Stimulated activated CD4-positive, alpha-beta T cell treated with anti-CD3 and anti-CD28 coated beads, Interleukin-4, amount 100 ng/mL, for 4 hours (primary cell): ENCODE results near the gene PLIN5.

ENCODE experiments used
- DNase-seq, 2 experiments: peaks; one replicate each; pipeline ENCODE4 v3.0.0-alpha.2; 2020

PLIN5 gene

DNA sequence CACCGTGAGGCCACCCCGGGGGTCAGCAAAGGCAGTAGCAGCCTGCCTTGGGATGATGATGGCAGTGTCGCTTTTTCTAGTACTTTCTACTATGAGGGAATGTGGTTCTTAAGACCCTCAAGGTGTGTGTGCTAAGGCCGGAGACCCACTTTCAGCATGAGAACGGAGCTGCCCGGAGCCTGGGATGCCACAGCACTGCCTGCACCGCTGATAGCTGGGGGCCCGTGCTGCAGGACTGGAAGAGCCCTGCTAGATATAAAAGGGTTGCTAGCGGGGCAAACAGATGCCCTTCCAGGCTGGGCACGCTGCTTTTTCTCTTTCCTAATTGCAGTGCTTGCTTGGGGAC, 31.2 kb downstream of the PLIN5 start:
- DNase-seq = no peak

DNA sequence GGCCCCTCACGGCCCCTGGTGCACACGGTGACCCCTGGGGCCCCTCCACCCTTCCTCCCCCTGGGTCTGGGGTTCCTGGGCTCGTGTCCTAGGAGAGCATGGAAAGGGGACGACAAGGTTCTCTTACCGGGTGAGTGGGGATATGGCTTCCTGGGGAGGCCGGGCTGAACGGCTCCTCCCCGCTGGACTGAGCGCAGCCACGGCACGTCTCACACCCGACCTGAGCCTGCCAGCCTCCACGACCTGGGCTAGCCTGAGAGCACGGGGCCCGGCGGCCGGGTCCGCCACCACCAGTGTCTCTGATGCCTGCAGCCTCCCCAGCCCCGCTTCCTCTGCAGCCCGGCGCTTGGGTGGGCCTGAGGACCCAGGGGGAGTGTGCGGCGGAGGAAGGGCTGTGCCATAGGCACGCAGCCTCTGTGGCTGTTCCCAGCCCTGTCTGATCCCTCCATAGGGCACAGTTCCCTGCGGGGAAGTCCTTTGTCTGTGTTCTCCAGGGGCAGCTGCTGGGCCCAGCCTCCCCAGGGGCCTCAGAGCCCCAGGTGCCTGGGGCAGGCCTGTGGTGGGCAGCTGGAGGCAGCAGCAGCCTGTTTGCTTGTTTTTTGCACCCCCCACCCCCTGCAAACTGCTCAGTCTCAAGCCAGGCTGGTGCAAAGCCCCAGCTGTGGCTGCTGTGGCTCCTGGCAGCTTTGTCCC, 31.7 kb downstream of the PLIN5 start:
- DNase-seq = no peak

DNA sequence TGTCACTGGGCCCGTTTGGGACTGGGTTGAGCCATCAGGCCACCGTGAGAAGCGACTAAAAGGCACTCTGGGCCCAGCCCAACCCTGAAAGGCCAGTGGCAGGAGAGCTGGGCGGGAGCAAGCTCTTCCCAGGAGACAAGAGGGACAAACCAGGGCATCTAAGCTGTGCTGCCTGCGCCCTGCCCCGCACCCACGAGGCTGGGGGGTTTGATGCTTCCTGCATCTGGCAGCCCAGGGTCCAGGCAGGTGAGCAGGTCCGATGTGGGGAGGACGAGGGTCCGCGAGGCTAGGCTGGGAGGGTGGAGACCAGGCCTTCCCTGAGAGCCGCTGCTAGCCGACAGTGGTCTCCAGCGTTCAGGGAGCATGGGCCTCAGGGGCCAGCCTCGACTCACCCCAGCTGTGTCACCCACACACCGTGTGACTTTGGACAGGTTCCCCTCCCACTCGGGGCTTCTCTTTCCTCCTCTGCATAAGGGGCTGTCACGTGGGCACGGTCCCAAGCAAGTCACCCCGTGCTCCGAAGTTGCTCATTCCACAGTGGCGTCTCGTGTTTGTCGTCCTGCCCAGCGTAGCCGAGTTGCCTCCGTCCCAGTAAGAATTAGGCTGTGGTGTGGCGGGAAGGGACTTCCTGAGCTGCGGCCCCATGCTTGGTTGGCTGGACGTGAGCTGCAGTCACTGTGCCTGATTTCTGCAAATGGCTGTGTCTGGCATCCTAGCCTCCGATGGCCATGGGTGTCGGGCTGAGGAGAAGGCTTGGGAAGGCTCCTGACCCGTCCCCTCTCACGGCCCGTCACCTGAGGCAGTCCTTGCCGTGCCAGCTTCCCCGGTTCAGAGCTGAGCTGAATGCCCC, 32.5 kb downstream of the PLIN5 start:
- no peak for DNase-seq

DNA sequence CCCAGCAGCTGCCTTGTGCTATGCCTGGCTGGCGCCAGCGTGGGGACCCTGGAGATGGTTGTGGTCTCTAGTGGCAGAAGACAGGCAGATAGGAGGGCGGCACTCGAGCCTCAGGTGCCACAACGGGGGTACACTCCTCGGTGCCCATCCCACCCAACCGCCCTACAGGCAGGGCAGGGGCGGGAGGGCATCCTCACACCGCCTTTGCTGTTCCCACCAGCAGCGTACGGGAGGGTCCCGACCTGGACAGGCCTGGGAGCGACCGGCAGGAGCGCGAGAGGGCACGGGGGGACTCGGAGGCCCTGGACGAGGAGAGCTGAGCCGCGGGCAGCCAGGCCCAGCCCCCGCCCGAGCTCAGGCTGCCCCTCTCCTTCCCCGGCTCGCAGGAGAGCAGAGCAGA, 33.3 kb downstream of the PLIN5 start:
- DNase-seq = no peak

DNA sequence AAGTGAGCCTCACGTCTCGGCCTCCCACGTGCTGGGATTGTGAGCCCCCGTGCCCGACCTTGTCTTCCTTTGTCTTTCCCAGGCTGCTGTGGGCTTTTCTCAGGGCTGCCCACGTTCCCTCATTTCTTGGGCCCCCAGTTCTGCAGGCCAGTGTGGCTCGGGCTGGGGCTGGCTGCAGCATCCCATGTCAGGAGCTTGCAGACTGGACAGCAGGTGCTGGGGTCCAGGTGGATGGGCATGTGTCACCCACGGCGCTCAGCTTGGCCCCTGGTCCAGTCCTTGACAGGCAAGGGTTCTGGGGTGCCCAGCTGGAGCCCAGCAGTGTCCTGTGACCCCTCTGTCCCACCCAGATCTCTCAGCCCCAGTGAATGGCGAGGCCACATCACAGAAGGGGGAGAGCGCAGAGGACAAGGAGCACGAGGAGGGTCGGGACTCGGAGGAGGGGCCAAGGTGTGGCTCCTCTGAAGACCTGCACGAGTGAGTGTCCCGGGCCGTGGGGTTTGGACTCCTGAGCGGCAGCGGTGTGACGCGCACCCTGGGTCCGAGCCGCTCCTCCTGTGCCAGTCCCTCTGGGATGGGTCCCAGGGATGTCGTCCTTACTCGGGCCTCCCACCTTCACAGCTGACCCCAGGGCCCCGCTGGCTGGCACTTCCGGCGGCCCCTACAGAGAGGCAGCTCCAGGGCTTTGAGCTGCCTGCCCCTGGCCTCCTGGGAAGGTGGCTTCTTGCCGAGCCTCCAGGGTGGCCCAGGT, 34.0 kb downstream of the PLIN5 start:
- no peak for DNase-seq

DNA sequence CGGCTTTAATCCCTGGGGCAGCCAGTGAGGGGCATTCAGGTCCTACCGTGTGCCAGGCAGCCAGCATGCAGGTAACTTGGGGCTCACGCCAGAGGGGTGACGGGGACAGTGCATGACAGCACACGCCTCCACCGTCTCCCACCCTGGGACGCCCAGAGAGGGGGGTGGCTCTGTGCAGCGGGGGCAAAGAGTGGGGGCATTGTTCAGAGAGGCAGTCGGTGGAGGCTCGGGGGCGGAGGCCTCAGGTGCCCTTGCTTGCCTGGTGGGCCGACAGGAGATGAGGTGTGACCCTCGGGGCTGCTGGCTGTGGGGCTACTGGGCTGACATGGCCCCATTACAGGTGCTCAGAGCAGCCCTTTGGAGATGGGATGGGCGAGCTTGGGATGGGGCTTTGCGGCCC, 35.2 kb downstream of the PLIN5 start:
- no peak for DNase-seq

DNA sequence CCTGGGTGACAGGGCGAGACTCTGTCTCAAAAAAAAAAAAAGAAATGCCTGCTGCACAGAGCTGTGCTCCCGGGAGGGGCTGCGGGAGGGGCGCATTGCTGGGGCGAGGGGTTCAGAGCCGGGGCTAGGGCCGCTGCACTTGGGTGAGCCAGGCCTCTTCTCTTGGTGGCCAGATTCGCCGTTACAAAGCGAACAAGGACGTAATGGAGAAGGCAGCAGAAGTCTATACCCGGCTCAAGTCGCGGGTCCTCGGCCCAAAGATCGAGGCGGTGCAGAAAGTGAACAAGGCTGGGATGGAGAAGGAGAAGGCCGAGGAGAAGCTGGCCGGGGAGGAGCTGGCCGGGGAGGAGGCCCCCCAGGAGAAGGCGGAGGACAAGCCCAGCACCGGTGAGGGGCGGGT, 35.7 kb downstream of the PLIN5 start:
- DNase-seq = no peak

DNA sequence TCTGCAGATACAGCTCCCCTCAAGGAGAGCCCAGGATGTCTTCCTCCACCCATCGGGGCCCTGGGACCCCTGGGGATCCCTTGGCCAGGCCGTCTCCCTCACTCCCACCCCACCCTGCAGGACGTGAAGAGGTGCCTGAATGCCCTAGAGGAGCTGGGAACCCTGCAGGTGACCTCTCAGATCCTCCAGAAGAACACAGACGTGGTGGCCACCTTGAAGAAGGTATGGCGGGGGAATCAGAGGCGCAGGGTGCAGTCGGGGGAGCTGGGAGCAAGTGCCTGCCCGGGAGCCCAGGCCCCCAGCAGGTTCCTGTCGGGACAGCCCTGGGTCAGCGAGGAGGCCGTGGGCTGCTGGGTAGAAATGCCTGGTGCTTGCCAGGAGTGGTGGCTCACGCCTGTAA, 36.3 kb downstream of the PLIN5 start:
- no peak for DNase-seq

DNA sequence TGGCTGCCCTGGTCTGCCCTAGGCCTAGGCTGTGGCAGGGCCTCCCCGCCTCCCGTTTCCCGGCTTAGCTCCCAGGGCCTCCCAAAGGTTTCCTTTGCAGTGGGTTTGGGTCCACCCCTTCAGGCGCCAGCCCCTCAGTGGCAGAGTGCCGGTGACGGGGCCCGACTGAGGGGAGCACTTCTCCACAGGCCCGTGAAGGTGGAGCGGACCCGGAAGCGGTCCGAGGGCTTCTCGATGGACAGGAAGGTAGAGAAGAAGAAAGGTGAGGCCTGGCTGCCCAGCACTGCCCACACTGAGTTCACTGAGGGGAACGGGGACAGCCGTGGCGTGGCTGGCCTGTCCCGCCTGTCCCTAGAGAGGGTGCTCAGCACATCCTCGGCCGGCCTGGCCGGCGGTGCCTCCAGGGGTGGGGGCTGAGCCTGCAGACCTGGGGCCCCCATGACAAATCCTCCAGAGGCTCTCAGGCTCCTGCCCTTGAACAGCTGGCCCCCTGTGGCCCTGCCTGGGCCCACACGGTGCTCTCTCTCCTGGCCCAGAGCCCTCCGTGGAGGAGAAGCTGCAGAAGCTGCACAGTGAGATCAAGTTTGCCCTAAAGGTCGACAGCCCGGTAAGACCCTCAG, 37.1 kb downstream of the PLIN5 start:
- no peak for DNase-seq

DNA sequence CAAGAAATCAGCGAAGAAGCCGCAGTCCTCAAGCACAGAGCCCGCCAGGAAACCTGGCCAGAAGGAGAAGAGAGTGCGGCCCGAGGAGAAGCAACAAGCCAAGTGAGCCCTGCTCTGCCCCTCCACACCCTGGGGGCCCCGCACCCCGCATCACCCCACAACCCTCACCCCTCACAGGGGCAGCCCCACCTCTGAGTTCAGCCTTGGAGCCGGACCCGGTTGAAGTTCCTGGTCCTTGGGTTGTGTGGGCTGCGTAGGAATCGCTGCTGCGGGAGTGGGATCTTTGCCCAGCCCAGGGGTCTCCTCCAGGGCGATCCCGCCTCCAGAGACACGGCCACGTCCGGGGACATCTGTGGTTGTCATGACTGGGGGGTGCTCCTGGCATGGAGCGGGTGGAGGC, 38.7 kb downstream of the PLIN5 start:
- no peak for DNase-seq

DNA sequence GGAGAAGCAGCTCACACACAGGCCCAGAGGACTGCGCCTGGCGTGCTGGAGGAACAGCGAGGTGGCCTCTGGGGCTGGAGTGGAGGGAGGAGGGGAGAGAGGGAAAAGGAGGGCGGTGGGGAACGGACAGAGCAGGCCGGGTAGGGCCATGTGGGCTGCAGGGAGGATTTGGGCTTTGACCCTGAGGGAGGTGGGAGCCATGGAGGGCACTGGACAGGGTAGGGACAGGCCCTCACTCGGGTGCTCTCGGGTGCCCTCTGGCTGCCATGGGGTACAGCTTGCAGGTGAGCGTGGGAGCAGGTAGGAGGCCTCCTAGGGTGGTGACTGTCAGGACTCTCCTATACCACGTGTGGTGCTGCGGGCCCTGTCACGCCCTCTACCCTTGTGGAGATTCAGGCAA, 39.6 kb downstream of the PLIN5 start:
- DNase-seq = no peak

DNA sequence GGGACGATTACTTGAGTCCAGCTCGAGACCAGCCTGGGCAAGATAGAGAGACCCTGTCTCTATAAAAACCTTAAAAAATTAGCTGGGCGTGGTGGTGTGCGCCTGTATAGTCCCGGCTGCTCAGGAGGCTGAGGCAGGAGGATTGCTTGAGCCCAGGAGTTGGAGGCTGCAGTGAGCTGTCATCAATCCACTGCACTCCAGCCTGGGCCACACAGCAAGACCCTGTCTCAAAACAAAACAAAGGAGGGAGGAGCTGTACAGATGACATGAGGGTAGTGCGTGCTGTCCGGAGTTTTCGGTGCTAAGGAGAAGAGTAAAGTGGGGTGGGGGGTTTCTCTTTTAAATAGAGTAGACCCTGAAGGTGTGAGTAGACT, 40.3 kb downstream of the PLIN5 start:
- DNase-seq = no peak

DNA sequence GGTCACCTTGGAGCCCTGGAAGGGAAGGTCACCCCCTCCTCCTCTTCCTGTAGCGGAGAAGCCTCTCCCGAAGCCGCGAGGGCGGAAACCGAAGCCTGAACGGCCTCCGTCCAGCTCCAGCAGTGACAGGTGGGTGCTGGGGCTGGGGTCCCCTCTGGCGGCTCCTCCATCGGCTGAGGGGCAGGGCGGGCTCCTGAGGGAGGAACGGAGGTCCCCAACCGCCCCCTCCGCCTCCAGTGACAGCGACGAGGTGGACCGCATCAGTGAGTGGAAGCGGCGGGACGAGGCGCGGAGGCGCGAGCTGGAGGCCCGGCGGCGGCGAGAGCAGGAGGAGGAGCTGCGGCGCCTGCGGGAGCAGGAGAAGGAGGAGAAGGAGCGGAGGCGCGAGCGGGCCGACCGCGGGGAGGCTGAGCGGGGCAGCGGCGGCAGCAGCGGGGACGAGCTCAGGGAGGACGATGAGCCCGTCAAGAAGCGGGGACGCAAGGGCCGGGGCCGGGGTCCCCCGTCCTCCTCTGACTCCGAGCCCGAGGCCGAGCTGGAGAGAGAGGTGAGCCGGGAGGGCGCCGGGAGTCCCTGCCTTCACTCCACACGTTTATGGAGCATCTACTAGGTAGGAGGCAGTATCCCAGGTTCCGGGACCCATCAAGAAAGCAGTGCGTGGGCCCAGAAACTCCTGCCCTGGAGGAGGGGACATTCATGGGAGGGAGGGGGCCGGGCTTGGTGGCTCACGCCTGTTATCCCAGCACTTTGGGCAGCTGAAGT, 40.9 kb downstream of the PLIN5 start:
- DNase-seq = no peak

DNA sequence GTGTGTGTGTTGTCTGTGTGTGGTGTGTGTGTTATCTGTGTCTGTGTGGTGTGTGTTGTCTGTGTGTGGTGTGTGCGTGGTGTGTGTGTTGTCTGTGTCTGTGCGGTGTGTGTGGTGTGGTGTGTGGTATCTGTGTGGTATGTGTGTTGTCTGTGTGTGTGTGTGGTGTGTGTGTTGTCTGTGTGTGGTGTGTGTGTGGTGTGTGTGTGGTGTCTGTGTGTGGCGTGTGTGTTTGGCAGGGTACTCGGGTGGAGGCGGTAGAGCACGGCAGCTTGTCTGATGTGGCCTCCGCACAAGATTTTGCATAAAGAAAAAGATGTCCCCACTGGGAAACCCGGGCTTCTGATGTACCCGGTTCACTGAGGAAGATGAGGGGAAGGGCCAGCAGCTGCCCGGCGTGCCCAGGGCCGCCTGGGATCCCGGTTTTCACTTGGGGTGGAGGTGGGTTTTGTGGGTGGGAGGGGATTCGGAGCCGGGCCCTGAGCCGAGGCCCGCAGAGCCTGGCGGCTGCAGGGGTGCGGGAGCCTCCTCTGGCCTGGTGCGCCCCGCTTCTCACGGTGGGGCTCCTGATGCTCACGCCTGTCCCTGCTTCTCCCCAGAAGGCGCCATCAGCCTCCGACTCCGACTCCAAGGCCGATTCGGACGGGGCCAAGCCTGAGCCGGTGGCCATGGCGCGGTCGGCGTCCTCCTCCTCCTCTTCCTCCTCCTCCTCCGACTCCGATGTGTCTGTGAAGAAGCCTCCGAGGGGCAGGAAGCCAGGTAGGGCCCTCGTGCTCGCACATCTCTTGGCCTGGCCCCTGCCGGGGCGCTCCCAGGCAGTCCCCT, 41.7 kb downstream of the PLIN5 start:
- no peak for DNase-seq

DNA sequence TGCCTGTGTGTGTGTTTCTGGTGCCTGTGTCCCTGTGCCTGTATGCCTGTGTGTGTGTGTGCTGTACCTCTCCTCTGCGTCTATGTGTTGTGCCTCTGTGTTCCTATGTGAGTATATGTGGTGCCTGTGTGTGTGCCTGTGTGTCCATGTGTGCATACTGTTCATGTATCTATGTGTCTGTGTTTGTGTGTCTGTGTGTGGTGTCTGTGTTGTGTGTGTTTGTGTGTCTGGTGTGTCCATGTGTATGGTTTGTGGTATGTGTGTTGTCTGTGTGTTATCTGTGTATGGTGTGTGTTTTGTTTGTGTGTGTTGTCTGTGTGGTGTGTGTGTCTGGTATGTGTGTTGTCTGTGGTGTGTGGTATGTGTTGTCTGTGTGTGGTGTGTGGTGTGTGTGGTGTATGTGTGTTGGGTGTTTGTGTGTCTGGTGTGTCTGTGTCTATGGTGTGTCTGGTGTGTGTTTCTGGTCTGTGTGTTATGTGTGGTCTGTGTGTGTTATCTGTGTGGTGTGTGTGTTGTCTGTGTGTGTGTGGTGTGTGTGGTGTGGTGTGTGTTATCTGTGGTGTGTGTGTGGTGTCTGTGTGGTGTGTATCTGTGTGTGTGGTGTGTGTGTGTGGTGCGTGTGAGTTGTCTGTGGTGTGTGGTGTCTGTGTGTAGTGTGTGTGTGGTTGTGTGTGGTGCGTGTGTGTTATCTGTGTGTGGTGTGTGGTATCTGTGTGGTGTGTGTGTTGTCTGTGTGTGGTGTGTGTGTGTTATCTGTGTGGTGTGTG, 42.5 kb downstream of the PLIN5 start:
- no peak for DNase-seq

DNA sequence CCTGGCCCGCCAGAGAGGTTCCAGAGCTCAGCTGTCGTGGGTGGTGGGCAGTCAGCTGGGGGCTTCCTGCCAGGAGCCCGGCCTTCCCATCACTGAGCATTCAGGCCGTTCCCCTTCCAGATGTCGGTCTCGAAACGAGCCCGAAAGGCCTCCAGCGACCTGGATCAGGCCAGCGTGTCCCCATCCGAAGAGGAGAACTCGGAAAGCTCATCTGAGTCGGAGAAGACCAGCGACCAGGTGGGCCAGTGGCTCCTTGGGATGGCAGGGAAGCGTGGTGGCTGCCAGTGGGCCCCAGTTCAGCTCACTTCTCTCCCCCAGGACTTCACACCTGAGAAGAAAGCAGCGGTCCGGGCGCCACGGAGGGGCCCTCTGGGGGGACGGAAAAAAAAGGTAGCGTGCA, 43.6 kb downstream of the PLIN5 start:
- DNase-seq = no peak

DNA sequence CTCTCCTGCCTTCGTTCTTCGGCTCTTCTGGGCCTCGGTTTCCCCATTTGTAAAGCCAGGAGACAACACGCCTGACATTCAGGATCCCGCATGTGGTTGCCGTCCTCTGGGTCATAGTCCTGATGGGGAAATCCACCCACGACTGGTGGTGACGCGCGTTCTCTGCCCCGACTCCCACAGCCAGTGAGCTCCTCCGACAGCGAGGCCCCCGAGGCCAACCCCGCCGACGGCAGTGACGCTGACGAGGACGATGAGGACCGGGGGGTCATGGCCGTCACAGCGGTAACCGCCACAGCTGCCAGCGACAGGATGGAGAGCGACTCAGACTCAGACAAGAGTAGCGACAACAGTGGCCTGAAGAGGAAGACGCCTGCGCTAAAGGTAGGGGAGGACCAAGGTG, 46.5 kb downstream of the PLIN5 start:
- DNase-seq = no peak

DNA sequence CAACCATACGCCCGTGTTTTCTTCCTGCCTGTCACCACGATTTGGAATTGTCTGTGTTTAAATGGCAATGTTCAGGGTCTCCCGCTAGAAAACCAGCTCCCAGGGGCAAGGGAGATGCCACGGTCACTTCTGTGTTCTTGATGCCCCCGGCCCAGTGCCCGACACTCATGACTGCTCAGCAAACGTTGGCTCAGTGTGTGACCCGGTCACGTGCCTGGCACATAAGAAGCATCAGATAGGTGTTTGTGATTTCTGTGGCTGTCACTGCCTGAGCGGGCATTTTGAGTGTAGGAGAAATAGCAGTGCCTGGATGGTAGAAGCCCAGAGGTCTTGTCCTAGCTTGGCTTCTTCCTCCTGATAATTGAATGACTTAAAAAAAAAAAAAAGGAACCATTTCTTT, 47.5 kb downstream of the PLIN5 start:
- DNase-seq = no peak

DNA sequence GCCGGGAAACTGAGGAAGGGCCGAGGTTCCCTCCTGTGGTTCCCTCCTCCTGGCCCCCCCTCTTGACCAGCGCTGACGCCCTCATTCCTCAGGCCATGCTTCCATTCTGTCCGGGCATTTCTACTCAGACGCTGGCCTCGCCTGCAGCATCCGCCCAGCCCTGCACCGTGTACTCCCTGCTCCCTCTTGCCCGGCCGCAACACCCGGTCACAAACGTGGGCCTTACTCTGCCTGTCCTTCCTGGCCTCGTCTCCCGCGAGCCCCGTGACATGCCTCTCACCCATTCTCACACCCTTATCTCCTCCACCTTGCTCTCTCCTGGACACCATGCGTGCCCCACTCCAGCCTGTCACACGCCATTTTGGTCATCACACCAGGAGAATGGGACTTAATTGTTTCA, 51.6 kb downstream of the PLIN5 start:
- DNase-seq = no peak

DNA sequence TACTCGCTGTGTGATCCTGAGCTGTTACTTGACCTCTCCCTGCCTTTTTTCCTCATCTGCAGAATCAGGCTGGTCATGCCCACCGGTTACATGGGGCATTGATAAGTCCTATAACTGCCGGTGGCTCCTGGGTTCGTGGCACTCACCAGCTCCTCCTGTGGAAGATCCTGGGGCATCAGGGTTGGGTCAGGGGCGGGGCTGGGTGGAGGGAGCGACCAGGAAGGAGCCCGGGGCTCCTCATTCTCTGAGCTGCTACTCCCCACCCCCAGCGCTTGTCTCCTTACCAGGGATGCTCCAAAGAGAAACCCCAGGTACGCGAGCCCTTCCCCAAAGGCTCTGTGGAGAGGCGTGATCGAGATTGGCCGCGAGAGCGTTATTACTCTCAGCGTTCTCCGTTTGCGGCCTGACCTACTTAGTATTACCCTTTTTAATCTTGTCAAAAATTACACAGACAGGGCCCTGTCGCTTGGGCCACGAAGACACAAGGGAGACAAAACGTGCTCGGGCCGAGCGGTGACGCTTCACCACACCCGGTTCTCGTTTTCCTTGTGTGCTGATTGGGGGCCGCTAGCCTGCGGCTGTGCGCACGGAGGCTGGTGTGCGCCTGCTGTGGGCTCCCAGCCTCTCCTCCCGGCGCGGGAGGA, 52.2 kb downstream of the PLIN5 start:
- no peak for DNase-seq
